HG02870 (cell line): Measurements from ENCODE around the gene G0S2.
A peak's percentile ranks its signal among the peaks of the same experiment; 100 is the strongest.

Experiments
- ATAC-seq: cut with Tn5 transposase; IDR thresholded peaks from one replicate; pipeline ENCODE4 v1.9.1; 2021; ENCODE audit warnings: mild to moderate bottlenecking, moderate library complexity; ENCODE audit not compliant: unreplicated experiment

Gene G0S2

GRCh38 chr1:209648346-209648745, 26.9 kb upstream of the G0S2 start:
- ATAC-seq, result no peak

- no peak for ATAC-seq
These were observed 26.1 kb upstream of the G0S2 start for GRCh38 chr1:209648931-209649776.

- ATAC-seq, result no peak
These were observed 24.8 kb upstream of the G0S2 start for GRCh38 chr1:209650454-209650853.

- ATAC-seq, result peak; percentile 79
These were observed 24.0 kb upstream of the G0S2 start for GRCh38 chr1:209651138-209651587.

- ATAC-seq, result no peak
These were observed 23.0 kb upstream of the G0S2 start, which contains the start of gene LAMB3 for GRCh38 chr1:209652121-209652735. LAMB3 (minus strand) TSS chr1:209652425; CDS start chr1:209650944, 1,481 bp downstream.

GRCh38 chr1:209652873-209653401, 22.3 kb upstream of the G0S2 start:
- ATAC-seq, result no peak

- ATAC-seq, result no peak
These were observed 21.3 kb upstream of the G0S2 start for GRCh38 chr1:209653915-209654351.

- no peak for ATAC-seq
These were observed 19.6 kb upstream of the G0S2 start for GRCh38 chr1:209655411-209656231.

GRCh38 chr1:209657140-209657879, 17.9 kb upstream of the G0S2 start:
- no peak for ATAC-seq

- no peak for ATAC-seq
These were observed 17.3 kb upstream of the G0S2 start for GRCh38 chr1:209657918-209658317.

GRCh38 chr1:209659909-209660308, 15.3 kb upstream of the G0S2 start:
- ATAC-seq, result peak; percentile 82

- ATAC-seq, result no peak
These were observed 14.1 kb upstream of the G0S2 start for GRCh38 chr1:209661071-209661470.

- ATAC-seq, result no peak
These were observed 12.3 kb upstream of the G0S2 start for GRCh38 chr1:209662879-209663327.

- ATAC-seq, result no peak
These were observed 8.1 kb upstream of the G0S2 start for GRCh38 chr1:209667103-209667502.

- ATAC-seq, result no peak
These were observed 7.5 kb upstream of the G0S2 start for GRCh38 chr1:209667708-209668107.

- ATAC-seq, result no peak
These were observed 4.7 kb upstream of the G0S2 start for GRCh38 chr1:209670441-209671082.

GRCh38 chr1:209672705-209673630, 2.2 kb upstream of the G0S2 start:
- ATAC-seq, result peak; percentile 94

GRCh38 chr1:209673631-209674417, 1.4 kb upstream of the G0S2 start:
- ATAC-seq, result no peak
